Head of caudate nucleus (tissue), 42 donors: Measurements from ENCODE around the gene ATRN.
"Not testable (repeated sequence)": the region's sequence is repeated elsewhere in the genome, so short reads cannot be mapped to it uniquely, and the experiment has no call there.

Source experiments
- DNase-seq, 42 donors: peaks; one replicate each; pipeline versions ENCODE4 v3.0.0 to v3.0.0-alpha.2; 2020 to 2021; ENCODE audit warnings: mixed read lengths in 7 of 42
- intact Hi-C: fragments of 100-400 bp; cut with DNase I; formaldehyde crosslinking; loops from one replicate; pipeline ENCODE4 v1.15.0; 2022

Gene ATRN

DNA sequence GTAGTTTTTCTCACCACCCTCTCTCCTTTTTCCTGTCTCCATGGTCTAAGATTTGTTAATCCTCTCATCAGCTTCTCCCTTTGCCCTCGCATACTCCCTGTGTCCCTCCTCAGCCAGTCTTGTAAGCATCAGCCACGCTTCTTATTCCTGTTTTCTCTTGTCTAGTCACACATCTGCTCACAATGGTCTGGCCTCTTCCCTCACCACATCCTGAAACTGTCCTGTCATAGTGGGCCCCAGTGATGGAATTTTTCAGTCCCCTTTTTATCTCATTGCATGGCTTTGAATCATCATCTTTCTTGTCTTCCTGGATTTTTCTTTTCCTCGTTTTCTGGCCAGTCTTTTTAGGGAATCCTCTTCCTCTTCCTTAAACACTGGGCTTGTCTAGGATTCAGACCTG, 135.2 kb downstream of the ATRN start:
- no peak for DNase-seq
- intact Hi-C loops = no loop called here

DNA sequence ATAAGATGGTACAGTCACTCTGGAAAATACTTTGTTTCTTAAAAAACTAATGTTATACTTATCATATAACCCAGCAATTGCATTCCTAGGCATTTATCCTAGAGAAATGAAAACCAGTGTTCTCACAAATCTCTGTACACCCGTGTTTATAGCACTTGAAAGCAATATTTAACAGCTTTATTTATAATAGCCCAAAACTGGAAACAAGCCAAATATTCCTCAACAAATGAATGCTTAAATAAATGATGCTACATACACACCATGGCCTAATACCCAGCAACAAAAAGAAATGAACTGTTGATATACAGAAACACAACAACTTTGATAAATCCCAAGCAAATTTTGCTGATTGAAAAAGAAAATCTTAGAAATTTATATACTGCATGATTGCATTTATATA, 141.1 kb downstream of the ATRN start:
- intact Hi-C loops = no loop called here
- no peak for DNase-seq

DNA sequence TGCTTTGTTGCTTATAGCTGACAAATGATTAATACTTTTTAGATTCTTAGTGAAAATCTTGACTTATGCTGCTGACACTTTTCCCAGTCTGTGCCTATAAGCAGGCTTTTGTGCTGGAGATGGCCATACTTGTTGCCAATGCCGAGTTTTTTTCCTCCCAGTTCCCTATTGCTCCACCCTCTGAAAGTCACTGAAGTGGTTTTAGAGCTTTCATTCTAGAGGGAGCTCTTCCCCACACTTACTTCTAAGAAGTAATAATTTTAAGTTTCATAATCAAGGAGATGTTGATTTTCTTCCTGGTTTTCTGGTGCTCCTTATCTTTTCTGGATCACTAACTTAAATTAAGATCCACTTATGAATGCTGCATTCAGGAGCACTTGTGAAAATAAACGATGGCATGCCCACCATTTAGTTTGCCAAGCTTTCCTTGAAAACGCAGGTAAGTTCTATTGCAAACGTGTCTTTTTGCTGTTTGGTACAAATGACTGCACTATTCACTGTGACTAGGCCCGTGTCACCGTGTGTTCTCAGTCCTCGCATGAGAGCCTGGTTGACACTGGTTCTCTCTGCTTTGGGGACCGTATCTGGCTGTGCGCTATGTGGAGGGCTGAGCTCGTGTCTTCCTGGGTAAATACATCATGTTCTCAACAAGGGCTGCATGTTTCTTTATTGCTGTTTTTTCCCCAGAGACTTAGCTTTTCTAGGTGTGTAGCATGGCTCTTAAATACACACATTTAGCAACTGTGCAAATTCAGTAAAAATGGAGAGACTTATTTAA, 142.2 kb downstream of the ATRN start:
- DNase-seq = no peak
- intact Hi-C loops = no loop called here

DNA sequence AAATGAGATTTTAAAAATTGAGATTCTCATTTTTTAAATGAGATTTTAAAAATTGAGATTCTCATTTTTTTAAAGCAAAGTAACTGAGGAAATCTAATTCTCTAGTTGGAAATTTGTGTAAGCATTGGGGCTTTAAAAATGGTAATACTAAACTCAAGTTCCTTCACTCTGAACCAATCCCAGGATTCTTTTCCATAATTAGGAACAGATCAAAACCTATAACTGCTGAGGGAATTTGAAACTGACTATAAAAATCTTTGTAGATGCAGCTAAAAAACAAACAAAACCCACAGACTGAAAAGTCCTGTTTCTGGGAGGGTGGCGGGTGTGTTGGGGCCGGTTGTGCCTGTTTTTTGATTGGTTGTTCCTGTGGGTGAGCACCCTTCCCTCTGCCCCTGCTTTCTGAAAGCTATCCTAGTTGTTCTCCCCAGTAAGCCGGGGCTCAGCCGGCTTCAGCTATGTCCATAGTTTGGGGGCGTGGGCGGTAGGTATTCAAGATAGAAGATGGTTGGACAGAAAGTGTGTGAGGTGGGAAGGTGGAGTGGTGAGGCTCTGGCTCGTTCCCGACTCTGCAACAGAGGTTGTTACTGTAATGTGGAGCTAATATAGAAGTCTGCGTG, 143.1 kb downstream of the ATRN start:
- no peak for DNase-seq
- intact Hi-C loops = no loop called here

DNA sequence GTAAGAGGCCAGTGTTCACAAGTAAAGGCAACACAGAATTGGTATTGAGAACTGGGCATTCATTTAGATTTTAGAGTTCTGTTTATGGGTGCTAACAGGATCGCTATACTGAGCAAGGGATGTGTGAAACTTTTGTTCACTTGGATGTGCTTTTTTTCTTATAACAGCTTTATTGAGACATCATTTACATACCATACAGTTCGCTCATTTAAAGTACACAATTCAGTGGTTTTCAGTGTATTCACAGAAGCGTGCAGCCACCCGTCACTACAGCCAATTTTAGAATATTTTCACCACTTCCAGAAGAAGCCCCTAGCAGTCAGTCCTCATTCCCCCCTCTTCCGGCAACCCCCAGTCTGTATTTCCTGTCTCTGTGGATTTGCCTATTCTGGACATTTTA, 143.6 kb downstream of the ATRN start:
- intact Hi-C loops = no loop called here
- DNase-seq = no peak

DNA sequence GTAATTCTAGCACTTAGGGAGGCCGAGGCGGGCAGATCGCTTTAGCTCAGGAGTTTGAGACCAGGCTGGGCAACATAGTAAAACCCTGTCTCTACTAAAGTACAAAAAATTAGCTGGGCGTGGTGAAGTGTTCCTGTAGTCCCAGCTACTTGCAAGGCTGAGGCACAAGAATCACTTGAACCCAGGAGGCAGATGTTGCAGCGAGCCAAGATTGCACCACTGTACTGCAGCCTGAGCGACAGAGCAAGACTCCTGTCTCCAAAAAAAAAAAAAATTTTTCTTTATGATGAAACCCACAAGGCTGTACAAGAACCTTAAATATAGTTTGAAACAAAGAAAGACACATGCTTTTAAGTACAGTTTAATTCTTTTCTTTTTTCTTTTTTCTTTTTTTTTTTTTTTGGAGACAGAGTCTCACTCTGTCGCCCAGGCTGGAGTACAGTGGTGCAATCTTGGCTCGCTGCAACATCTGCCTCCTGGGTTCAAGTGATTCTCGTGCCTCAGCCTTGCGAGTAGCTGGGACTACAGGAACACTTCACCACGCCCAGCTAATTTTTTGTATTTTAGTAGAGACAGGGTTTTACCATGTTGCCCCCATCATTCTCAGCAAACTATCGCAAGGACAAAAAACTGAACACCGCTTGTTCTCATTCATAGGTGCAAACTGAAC, 144.5 kb downstream of the ATRN start:
- DNase-seq, intact Hi-C loops: not testable (repeated sequence)

DNA sequence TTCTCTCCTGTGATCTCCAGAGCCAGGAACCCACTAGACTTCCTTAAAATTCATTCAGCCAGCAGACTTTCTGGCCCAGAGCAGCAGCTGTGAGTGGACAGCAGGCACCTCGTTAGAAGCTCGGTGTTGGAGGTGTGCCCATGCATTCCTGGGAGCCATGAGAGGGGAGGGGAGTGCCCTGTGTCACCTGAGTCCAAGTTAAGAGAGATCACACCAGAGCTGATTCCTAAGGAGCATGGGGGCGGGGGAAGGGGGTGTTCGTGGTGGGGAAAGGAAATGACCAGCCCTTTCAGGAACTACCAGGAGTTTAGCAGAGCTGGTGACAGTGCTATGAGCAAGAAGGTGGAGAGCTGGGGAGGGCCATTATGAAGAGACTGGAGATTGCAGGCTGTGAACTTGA, 145.4 kb downstream of the ATRN start:
- no peak for DNase-seq
- intact Hi-C loops = no loop called here

DNA sequence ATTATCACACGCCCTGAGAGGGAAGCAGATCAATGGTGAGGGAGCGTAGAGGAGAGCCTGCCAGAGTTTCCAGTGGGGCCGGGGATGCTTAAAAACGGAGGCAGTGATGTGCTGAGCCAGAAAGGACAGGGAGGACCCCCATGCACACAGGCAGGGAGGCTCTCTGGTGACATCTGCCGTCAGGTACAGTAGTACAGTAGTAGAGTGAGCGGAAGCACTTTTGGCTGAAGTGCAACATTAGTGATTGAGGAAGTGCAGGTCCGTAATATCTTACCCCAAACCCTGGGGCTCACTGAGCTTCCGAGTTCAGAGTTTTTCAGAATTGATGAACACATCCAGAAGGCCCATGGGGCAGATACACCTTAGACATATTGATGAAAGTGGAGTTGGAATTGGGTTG, 150.3 kb downstream of the ATRN start:
- intact Hi-C loops = no loop called here
- no peak for DNase-seq

DNA sequence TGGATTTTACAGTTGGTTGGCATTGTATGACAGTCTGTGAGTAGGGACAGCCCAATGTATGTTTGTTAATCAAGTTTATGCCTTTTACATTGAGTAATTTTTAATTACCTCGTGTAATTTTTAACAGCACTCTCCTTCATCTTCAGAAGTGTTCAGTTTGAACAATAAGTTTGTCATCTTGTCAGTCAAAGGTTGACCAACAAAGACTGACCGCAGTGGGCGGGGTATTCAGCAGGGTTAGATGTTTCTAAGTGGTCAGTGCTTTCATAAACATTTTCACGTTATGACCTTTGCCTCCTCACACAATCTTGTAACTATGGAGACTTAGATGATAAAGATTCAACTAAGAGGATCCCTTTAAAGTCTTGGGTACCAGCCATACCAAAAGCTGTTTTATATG, 151.6 kb downstream of the ATRN start:
- intact Hi-C loops = no loop called here
- no peak for DNase-seq

DNA sequence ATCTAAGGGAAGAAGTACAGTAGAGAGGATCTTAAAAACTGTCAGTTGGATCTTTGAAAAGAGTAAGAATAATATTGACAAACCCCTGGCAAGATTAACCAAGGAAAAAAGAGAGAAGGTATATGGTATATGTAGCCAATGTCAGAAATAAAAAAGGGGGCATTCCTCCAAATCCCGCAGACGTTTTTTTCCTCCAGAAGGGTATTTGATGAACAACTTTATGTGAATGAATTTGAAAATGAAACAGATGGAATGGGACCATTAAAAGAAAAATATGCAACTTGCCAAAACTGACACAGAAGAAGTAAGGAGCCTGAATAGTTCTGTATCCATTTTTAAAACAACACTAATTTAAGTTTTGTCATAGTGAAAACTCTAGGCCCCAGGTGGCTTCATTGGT, 156.7 kb downstream of the ATRN start:
- intact Hi-C loops = no loop called here

DNA sequence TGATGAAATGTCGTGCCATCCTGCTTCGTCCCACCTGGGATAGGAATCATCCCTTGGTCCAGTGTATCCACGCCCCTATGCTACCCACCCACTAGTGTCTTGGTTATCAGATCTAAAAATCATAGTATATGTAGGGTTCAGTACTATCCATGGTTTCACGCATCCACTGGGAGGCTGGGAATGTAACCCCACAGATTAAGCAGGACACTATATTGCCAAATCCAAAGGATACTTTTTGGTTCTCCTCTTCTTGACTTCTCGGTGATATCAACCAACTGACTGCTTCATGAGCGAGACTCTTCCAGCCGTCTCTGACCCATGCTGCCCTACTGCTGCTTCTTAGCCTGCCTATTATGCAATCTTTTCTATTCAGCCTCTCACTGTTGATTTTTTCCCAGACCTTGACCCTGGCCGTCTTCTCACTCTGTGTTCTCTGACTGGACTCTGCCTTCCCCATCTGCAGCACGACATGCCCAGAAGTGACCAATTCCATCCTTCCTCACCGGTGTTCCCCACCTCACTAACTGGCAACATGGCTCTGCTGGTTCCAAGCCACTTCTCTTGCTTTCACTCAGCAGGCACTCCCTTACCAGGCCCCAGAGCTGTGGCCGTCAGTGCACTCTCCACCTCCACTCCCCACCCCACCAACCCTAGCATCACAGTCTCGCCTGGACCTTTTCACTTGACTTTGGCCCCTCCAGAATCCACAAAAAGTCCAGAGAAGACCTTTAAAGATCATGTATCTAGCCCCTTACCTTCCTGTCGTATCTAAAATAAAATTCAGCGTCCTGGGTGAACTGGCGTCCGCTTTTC, 157.9 kb downstream of the ATRN start:
- DNase-seq = no peak
- intact Hi-C loops = no loop called here

More for the DNA sequence above, 156.7 kb downstream of the ATRN start:
- no peak for DNase-seq

DNA sequence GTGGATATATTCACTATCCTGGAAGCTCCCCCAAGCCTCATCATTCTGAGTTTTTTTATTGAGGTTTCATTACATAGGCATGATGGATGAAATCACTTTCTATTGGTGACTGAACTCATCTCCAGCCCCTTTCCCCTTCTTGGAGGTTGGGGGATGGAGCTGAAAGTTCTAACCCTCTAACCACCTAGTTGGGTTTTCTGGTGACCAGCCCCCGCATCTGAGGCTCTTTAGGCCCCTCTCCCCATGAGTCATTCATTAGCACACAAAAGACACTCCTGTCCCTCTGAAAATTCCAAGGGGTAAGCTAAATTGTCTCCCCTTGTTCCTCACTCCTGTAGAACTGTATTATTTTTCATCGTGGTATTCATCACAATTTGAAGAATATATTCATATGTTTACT, 159.1 kb downstream of the ATRN start:
- DNase-seq = no peak
- intact Hi-C loops = no loop called here

DNA sequence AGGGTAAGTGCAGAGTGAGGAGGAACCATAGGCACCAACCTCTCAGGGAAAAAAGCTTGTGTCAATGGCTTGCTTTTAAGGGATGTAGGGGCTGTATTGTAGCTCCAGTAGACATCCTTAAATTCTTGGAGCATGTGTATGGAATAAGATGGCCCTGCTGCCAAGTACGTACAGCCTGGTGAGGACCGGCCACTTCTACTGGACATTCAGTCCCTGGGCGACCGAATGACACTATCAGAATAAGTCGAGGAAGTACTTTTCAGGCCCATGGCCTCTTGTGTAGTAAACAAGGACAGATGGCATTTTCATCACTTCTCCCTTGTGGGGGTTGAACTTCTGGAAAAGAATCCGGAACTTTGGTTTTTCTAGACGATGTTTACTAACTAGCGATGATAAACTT, 159.6 kb downstream of the ATRN start:
- intact Hi-C loops = no loop called here
- no peak for DNase-seq

DNA sequence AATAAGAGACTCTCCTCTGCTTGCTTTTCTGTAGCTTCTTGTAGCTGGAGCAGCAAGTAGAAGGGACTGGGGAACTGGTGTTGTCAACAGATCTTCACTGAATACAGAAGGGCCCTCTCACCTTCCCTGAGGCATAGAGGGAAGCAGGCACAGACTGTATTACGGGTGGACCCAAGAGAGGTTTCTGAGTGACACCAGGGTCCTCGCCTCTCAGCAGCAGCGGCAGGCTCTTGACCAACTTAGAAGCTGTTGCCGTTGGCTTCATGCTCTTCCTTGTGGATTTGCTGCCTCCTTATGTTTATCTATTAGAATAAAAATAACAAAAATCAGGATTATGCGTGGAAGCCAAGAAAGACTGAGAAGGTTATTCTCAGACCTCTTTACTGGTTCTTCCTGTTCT, 160.7 kb downstream of the ATRN start:
- no peak for DNase-seq
- intact Hi-C loops = no loop called here

DNA sequence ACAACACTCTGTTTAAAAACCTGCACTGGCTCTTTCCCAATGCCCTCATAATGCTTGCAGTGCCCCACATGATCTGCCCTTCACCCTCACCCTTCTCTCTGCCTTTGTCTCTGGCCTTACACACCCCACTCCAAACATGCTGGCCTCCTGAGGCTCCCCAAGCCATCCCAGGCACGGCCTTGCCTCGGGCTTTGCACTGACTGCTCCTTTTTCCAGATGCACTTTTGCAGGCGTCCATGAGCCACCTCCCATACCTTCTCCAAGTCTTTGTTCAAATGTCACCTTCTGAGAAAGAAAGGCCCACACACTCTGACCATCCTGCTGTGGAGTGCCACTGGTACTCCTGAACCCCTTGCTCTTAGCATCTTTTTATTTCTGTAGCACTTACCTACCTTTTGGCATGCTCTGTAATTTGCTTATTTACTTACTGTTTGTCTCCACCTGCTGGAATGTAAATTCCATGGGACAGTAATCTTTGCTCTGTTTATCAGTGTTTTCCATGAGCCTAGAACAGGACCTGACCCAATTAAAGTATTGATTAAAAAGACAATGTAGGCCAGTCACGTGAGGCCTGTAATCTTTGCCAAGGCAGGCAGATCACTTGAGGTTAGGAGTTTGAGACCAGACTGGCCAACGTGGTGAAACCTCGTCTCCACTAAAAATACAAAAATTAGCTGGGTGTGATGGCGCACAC, 161.6 kb downstream of the ATRN start:
- intact Hi-C loops = no loop called here
- no peak for DNase-seq

DNA sequence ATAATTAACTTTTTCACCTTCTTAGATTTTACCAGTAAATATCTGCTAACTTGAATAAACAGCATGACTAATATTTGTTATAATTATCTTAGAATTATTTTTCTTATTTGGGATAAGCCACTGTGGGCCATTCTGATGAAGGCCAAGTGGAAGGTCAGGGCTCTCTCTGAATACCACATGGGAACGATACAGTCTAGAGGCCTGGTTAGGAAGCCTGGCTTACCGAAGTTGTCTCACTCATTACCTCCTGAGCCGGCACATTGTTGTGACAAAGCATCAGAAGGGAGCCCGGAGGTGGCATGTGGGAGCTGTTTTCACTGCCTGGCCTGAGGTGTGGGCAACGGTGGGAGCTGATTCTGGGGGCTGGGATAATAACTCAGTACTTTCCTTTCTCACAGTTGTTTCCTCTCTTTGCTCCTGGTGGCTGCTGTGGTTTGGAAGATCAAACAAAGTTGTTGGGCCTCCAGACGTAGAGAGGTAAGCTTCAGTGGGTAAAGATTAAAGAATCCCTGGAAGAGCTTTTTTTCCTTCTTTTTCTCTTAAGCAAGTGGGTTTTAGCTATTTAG, 163.2 kb downstream of the ATRN start:
- DNase-seq = no peak
- intact Hi-C loops = no loop called here

DNA sequence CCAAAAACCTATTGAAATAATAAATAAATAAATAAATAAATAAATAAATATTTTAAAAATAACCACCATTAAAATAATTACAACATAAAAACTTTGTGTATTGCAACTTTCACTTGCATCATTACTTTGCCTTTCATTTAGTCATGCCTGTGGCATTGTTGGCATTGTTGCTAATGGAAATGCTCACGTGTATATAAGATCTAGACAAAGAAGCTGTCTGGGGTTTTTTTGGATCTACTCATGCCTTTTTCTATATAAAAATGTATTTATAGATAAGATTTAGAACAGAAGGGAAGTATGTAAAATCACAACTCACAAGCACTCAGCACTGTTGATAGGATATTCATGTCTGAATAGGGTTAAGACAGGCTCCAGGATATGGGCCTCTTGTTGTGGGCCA, 164.5 kb downstream of the ATRN start:
- no peak for DNase-seq
- intact Hi-C loops = no loop called here

DNA sequence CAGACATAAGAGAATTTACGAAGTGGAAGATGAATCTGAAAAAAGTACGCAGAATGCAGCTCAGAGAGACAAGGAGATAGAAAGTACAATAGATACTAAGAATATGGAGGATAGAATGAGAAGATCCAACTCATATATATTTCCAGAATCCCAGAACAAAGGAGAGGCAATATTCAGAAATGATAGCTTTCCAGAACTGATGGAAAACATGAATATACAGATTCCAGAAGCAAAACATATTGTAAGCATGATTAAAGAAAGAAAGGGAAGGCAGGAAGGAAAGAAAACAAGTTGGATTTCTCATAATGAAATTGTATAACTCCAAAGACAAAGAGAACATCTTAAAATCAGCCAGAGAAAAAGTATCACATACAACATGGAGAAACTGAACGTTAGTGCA, 169.4 kb downstream of the ATRN start:
- DNase-seq = no peak
- intact Hi-C loops = no loop called here
